Measurements from ENCODE around the gene TMEM200B. TPM values are rescaled to one million over a fixed set of nuclear protein-coding genes. Genes with fewer than 3 reads are reported as not detected.

TMEM200B gene
- 4.3 TPM for polyA plus RNA-seq (2013, experiment 1 of 2)
- polyA plus RNA-seq (2013, experiment 2 of 2): 4.3 TPM

DNA sequence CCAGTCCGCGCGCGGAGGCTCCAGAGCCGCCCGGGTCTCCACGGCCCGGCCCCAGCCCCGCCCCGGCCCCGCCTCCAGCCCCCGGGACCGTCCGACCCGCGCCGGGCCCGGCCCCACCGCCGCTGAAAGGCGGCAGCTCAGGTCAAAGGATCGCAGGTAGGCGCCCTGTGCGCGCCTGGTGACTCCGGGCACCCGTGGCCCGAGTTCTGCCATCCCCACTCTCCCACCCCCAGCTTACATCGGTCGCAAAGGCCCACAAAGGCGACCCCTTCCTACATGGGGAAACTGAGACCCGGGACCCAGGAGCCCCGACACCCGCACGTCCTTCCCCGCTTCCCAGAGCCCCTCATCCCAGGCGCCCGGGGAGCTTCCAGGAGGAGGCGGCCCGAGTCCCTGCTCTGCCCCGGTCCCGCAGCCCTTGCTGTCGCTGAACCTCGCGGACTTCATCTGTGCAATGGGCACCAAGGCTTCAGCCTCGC lies at the start of gene TMEM200B:
TMEM200B (minus strand) TSS at position 17 of the 479 bp plus-strand sequence. CDS start 2,075 bp downstream, outside the sequence.
- peak within 1 kb of the TSS; percentile 71 to 89 for H3K4me3 ChIP-seq (ENCODE audit: insufficient read depth in 1 of 2, low read depth in 1 of 2, low read length in 2 of 2)
- H3K23ac ChIP-seq (ENCODE audit: low read length in 2 of 2): peak within 1 kb of the TSS in 1 of 2 experiments; percentile 54
- DNase-seq: no peak
- H2BK12ac ChIP-seq (ENCODE audit: low read length in 2 of 2): peak within 1 kb of the TSS in 1 of 2 experiments; percentile 64
- peak within 1 kb of the TSS in 1 of 2 experiments; percentile 79 for H3K14ac ChIP-seq (ENCODE audit: low read length in 2 of 2)
- no peak within 1 kb of the TSS for H2AK5ac ChIP-seq (ENCODE audit: low read length, severe bottlenecking)
- H3K9ac ChIP-seq (ENCODE audit: low read length): peak within 1 kb of the TSS; percentile 96
- H2BK5ac ChIP-seq (ENCODE audit: low read depth, low read length, poor library complexity, severe bottlenecking): no peak within 1 kb of the TSS
- peak within 1 kb of the TSS; percentile 84 for H4K91ac ChIP-seq (ENCODE audit: low read length)
- H3K27me3 ChIP-seq (ENCODE audit: control insufficient read depth in 1 of 2, insufficient read depth in 1 of 2, low read length in 2 of 2): peaks cover 6 to 14% of the 10 kb centered on the region in 2 experiments
- peak within 1 kb of the TSS; percentile 89 to 98 for H3K18ac ChIP-seq (ENCODE audit: low read depth in 1 of 2, low read length in 2 of 2)
- H4K8ac ChIP-seq (ENCODE audit: low read length): peak within 1 kb of the TSS; percentile 58
- 1% methylated on average over 32 of the region's 46 CpGs for WGBS
- peak within 1 kb of the TSS; percentile 87 for H2BK15ac ChIP-seq (ENCODE audit: low read depth, poor library complexity, severe bottlenecking)
- H3K4me2 ChIP-seq (ENCODE audit: low read length, poor library complexity, severe bottlenecking): peak within 1 kb of the TSS; percentile 94
- peaks cover 29% of the 10 kb centered on the region for H3K4me1 ChIP-seq (ENCODE audit: control insufficient read depth, insufficient read depth, low read depth, low read length)
- H3K4ac ChIP-seq (ENCODE audit: low read depth in 1 of 2, low read length in 2 of 2): peak within 1 kb of the TSS; percentile 51 to 84
- peak within 1 kb of the TSS; percentile 32 for H3K27ac ChIP-seq (ENCODE audit: low read length, poor library complexity, severe bottlenecking)
- H3K9me3 ChIP-seq (ENCODE audit: control insufficient read depth, low read length): no peaks in the 10 kb centered on the region
- peak within 1 kb of the TSS; percentile 82 for H2BK120ac ChIP-seq (ENCODE audit: low read depth, low read length)
- H2AFZ ChIP-seq (ENCODE audit: low read depth, low read length): peak within 1 kb of the TSS; percentile 72
- H3K79me1 ChIP-seq (replicated peaks; ENCODE audit: low read length, poor library complexity, severe bottlenecking): peaks cover 17% of the 10 kb centered on the region
- peaks cover 11 to 15% of the 10 kb centered on the region in 2 experiments for H3K36me3 ChIP-seq (ENCODE audit: control insufficient read depth in 1 of 2, insufficient read depth in 2 of 2, low read depth in 1 of 2, low read length in 2 of 2)

DNA sequence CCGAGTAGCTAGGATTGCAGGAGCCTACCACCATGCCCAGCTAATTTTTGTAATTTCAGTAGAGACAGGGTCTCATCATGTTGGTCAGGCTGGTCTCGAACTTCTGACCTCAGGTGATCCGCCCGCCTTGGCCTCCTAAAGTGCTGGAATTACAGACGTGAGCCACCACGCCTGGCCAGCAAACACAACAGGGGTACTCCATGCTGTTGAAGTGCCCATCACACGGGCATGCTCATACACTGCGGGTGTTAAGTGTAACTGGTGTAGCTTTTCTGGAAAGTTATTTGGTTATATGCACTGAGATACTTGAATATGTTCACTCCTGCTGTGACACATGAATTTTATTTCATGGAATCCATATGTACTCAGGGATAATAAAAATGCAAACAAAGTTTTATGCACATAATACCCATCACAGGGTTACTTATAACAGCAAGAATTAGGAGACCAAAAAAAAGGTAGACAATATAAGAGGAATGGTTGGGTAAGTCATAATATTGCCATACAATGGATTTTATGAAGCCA lies 48.8 kb upstream of the TMEM200B start:
- no peak overlapping the region for H2BK120ac ChIP-seq (ENCODE audit: low read depth, low read length)
- no peak overlapping the region for H3K9ac ChIP-seq (ENCODE audit: low read length)
- peaks cover 3% of the 10 kb centered on the region for H3K4me1 ChIP-seq (ENCODE audit: control insufficient read depth, insufficient read depth, low read depth, low read length)
- H3K27me3 ChIP-seq (ENCODE audit: control insufficient read depth in 1 of 2, insufficient read depth in 1 of 2, low read length in 2 of 2): no peaks in the 10 kb centered on the region
- no peak overlapping the region for H3K23ac ChIP-seq (ENCODE audit: low read length in 2 of 2)
- no peak overlapping the region for H3K4me3 ChIP-seq (ENCODE audit: insufficient read depth in 1 of 2, low read depth in 1 of 2, low read length in 2 of 2)
- no peak overlapping the region for H3K4ac ChIP-seq (ENCODE audit: low read depth in 1 of 2, low read length in 2 of 2)
- no peak overlapping the region for H4K8ac ChIP-seq (ENCODE audit: low read length)
- no peak overlapping the region for H3K18ac ChIP-seq (ENCODE audit: low read depth in 1 of 2, low read length in 2 of 2)
- H2BK12ac ChIP-seq (ENCODE audit: low read length in 2 of 2): no peak overlapping the region
- no peaks in the 10 kb centered on the region for H3K9me3 ChIP-seq (ENCODE audit: control insufficient read depth, low read length)
- no peak overlapping the region for H2BK15ac ChIP-seq (ENCODE audit: low read depth, poor library complexity, severe bottlenecking)
- no peak overlapping the region for H2AFZ ChIP-seq (ENCODE audit: low read depth, low read length)
- no peak overlapping the region for H3K4me2 ChIP-seq (ENCODE audit: low read length, poor library complexity, severe bottlenecking)
- no peak overlapping the region for H4K91ac ChIP-seq (ENCODE audit: low read length)
- H3K14ac ChIP-seq (ENCODE audit: low read length in 2 of 2): no peak overlapping the region
- H3K36me3 ChIP-seq (ENCODE audit: control insufficient read depth in 1 of 2, insufficient read depth in 2 of 2, low read depth in 1 of 2, low read length in 2 of 2): peaks cover 8 to 22% of the 10 kb centered on the region in 2 experiments
- no peak overlapping the region for H3K27ac ChIP-seq (ENCODE audit: low read length, poor library complexity, severe bottlenecking)
- H3K79me1 ChIP-seq (replicated peaks; ENCODE audit: low read length, poor library complexity, severe bottlenecking): no peaks in the 10 kb centered on the region
- H2AK5ac ChIP-seq (ENCODE audit: low read length, severe bottlenecking): no peak overlapping the region
- no peak overlapping the region for H2BK5ac ChIP-seq (ENCODE audit: low read depth, low read length, poor library complexity, severe bottlenecking)
- no peak for DNase-seq
- 97% methylated on average over 8 of the region's 8 CpGs for WGBS

DNA sequence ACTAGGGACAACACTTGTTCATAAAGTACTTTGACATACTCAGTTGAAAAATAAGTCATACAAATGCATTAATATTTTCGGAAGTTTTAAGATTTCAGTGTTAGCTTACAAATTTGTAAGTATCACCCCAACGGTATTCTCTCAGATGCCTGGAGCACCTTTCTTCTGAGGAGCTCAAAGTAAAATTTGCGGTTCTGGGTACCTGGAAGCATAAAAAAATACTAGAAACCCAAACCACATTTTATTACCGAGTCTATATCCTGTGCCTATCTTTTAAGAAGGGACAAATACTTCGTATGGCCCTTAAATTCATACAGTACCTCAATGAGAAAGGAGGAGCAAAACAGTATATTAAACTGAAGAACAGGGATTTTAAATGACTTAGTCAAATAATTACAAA lies 47.8 kb upstream of the TMEM200B start:
- WGBS: 100% methylated on average over 3 of the region's 5 CpGs

GRCh38 chr1:29171089-29171488 lies 47.4 kb upstream of the TMEM200B start:
- Histone ChIP-seq H3K18ac (ENCODE audit: low read depth in 1 of 2, low read length in 2 of 2) (no peak overlapping the region), H3K9ac (ENCODE audit: low read length) (peak overlapping the region; percentile 17), H3K36me3 (ENCODE audit: control insufficient read depth in 1 of 2, insufficient read depth in 2 of 2, low read depth in 1 of 2, low read length in 2 of 2) (peaks cover 9 to 35% of the 10 kb centered on the region in 2 experiments), H2BK5ac (ENCODE audit: low read depth, low read length, poor library complexity, severe bottlenecking) (no peak overlapping the region), H2AK5ac (ENCODE audit: low read length, severe bottlenecking) (no peak overlapping the region), H2AFZ (ENCODE audit: low read depth, low read length) (no peak overlapping the region), H3K79me1 (replicated peaks; ENCODE audit: low read length, poor library complexity, severe bottlenecking) (no peaks in the 10 kb centered on the region), H3K9me3 (ENCODE audit: control insufficient read depth, low read length) (no peaks in the 10 kb centered on the region), H3K14ac (ENCODE audit: low read length in 2 of 2) (no peak overlapping the region), H3K4me3 (ENCODE audit: insufficient read depth in 1 of 2, low read depth in 1 of 2, low read length in 2 of 2) (no peak overlapping the region), H2BK15ac (ENCODE audit: low read depth, poor library complexity, severe bottlenecking) (no peak overlapping the region), H3K27ac (ENCODE audit: low read length, poor library complexity, severe bottlenecking) (no peak overlapping the region), H3K27me3 (ENCODE audit: control insufficient read depth in 1 of 2, insufficient read depth in 1 of 2, low read length in 2 of 2) (no peaks in the 10 kb centered on the region), H3K4me1 (ENCODE audit: control insufficient read depth, insufficient read depth, low read depth, low read length) (peaks cover 3% of the 10 kb centered on the region), H2BK12ac (ENCODE audit: low read length in 2 of 2) (no peak overlapping the region), H3K4ac (ENCODE audit: low read depth in 1 of 2, low read length in 2 of 2) (no peak overlapping the region), H2BK120ac (ENCODE audit: low read depth, low read length) (no peak overlapping the region), H3K4me2 (ENCODE audit: low read length, poor library complexity, severe bottlenecking) (no peak overlapping the region), H4K8ac (ENCODE audit: low read length) (no peak overlapping the region), H3K23ac (ENCODE audit: low read length in 2 of 2) (no peak overlapping the region), H4K91ac (ENCODE audit: low read length) (no peak overlapping the region)
- no peak for DNase-seq
- WGBS: 35% methylated on average over 3 of the region's 3 CpGs

More for the DNA sequence above, 47.8 kb upstream of the TMEM200B start:
- Histone ChIP-seq H3K79me1 (replicated peaks; ENCODE audit: low read length, poor library complexity, severe bottlenecking) (no peaks in the 10 kb centered on the region), H3K27ac (ENCODE audit: low read length, poor library complexity, severe bottlenecking) (no peak overlapping the region), H2BK15ac (ENCODE audit: low read depth, poor library complexity, severe bottlenecking) (no peak overlapping the region), H3K4ac (ENCODE audit: low read depth in 1 of 2, low read length in 2 of 2) (no peak overlapping the region), H3K18ac (ENCODE audit: low read depth in 1 of 2, low read length in 2 of 2) (no peak overlapping the region), H4K91ac (ENCODE audit: low read length) (no peak overlapping the region), H3K23ac (ENCODE audit: low read length in 2 of 2) (no peak overlapping the region), H2BK120ac (ENCODE audit: low read depth, low read length) (no peak overlapping the region), H3K14ac (ENCODE audit: low read length in 2 of 2) (no peak overlapping the region), H3K9me3 (ENCODE audit: control insufficient read depth, low read length) (no peaks in the 10 kb centered on the region), H3K4me1 (ENCODE audit: control insufficient read depth, insufficient read depth, low read depth, low read length) (peaks cover 2% of the 10 kb centered on the region), H3K9ac (ENCODE audit: low read length) (no peak overlapping the region), H2AFZ (ENCODE audit: low read depth, low read length) (no peak overlapping the region), H2BK12ac (ENCODE audit: low read length in 2 of 2) (no peak overlapping the region), H4K8ac (ENCODE audit: low read length) (no peak overlapping the region), H3K36me3 (ENCODE audit: control insufficient read depth in 1 of 2, insufficient read depth in 2 of 2, low read depth in 1 of 2, low read length in 2 of 2) (peaks cover 7 to 31% of the 10 kb centered on the region in 2 experiments), H3K27me3 (ENCODE audit: control insufficient read depth in 1 of 2, insufficient read depth in 1 of 2, low read length in 2 of 2) (no peaks in the 10 kb centered on the region), H3K4me2 (ENCODE audit: low read length, poor library complexity, severe bottlenecking) (no peak overlapping the region), H2BK5ac (ENCODE audit: low read depth, low read length, poor library complexity, severe bottlenecking) (no peak overlapping the region), H2AK5ac (ENCODE audit: low read length, severe bottlenecking) (no peak overlapping the region), H3K4me3 (ENCODE audit: insufficient read depth in 1 of 2, low read depth in 1 of 2, low read length in 2 of 2) (no peak overlapping the region)
- no peak for DNase-seq
